HepG2 (cell line): Measurements from ENCODE around the gene TFEB.

Experiments used
- POLR2A ChIP-seq, 2 experiments: IDR thresholded peaks; 2 replicates each; pipeline ENCODE4 v1.6.1; 2011; ENCODE audit warnings: low read depth in 2 of 2, low read length in 2 of 2, mild to moderate bottlenecking in 1 of 2, moderate library complexity in 1 of 2; ENCODE audit not compliant: insufficient read depth in 1 of 2
- ZNF550 ChIP-seq: sonication (generic); formaldehyde crosslinking; IDR thresholded peaks from 2 replicates; pipeline ENCODE4 v1.4.0; 2020; ENCODE audit warnings: mild to moderate bottlenecking, missing genetic modification reagents, borderline replicate concordance
- ZSCAN12 ChIP-seq: sonication (generic); formaldehyde crosslinking; IDR thresholded peaks from 2 replicates; pipeline ENCODE4 v1.9.0; 2021; ENCODE audit warnings: mild to moderate bottlenecking, missing genetic modification reagents
- TF ChIP-seq, protein P1 (sequence below): IDR thresholded peaks from 2 replicates; pipeline ENCODE4 v1.6.1; 2016

DNA sequence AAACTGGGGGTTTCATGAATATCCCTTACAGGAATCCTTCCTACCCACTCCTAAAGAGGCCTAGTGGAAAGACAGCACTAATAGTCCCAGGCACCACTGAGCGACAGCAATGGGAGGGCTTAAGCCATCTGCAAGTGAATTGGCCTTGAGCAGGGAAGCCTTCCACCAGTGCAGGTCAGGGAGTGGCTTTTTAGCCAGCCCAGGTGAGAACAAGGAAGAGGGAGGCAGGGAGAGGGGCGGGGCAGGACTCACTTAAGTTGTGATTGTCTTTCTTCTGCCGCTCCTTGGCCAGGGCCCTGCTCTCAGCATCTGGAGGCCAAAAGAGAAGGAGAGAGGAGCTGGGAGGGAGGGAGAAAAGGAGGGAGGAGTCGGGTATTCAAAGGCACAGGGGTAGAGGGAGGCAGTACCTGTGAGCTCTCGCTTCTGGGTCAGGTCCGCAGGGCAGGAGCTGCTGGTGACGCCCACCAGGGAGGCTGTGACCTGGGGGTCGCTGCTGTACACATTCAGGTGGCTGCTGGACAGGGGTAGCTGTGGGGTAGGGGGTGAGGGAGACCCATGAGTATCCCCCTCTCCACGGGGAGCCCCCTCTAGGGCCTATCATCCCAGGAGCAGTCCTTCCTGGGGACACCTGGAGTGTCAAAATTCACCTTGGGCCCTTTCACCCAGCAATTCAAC lies 47.8 kb downstream of the TFEB start:
- TF ChIP-seq, protein P1, sequence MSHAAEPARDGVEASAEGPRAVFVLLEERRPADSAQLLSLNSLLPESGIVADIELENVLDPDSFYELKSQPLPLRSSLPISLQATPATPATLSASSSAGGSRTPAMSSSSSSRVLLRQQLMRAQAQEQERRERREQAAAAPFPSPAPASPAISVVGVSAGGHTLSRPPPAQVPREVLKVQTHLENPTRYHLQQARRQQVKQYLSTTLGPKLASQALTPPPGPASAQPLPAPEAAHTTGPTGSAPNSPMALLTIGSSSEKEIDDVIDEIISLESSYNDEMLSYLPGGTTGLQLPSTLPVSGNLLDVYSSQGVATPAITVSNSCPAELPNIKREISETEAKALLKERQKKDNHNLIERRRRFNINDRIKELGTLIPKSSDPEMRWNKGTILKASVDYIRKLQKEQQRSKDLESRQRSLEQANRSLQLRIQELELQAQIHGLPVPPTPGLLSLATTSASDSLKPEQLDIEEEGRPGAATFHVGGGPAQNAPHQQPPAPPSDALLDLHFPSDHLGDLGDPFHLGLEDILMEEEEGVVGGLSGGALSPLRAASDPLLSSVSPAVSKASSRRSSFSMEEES (CRISPR knock-in tag): no peak
- no peak for TF ChIP-seq ZNF550 (CRISPR knock-in tag)
- TF ChIP-seq POLR2A (IDR thresholded peaks at IDR 0.05; ENCODE audit: insufficient read depth in 1 of 2, low read depth in 2 of 2, low read length in 2 of 2): no peak
- TF ChIP-seq ZSCAN12 (CRISPR knock-in tag): no peak
